HepG2 (cell line): Measurements from ENCODE around the gene STN1. TPM values are rescaled to one million over a fixed set of nuclear protein-coding genes. Genes with fewer than 3 reads are reported as not detected.

Experiments
- AHR ChIP-seq: IDR thresholded peaks from 2 replicates; pipeline ENCODE4 v1.6.1; 2018; ENCODE audit warnings: missing genetic modification reagents, missing compliant biosample characterization
- DMAP1 ChIP-seq: IDR thresholded peaks from 2 replicates; pipeline ENCODE4 v1.6.1; 2016
- ELF4 ChIP-seq: sonication (generic); formaldehyde crosslinking; IDR thresholded peaks from 2 replicates; pipeline ENCODE4 v1.5.0; 2020; ENCODE audit warnings: missing genetic modification reagents, mild to moderate bottlenecking, moderate library complexity, borderline replicate concordance
- GABPB1 ChIP-seq: IDR thresholded peaks from 2 replicates; pipeline ENCODE4 v1.6.1; 2016; ENCODE audit warnings: mild to moderate bottlenecking, missing genetic modification reagents, moderate library complexity, missing compliant biosample characterization
- GFI1 ChIP-seq: sonication (generic); formaldehyde crosslinking; IDR thresholded peaks from 2 replicates; pipeline ENCODE4 v1.5.0; 2020; ENCODE audit warnings: missing genetic modification reagents, mild to moderate bottlenecking, borderline replicate concordance
- HNRNPUL1 ChIP-seq: fragments of 200-400 bp; formaldehyde crosslinking; IDR thresholded peaks from 2 replicates; pipeline ENCODE4 v1.6.1; 2017; ENCODE audit warnings: low read depth, mild to moderate bottlenecking, low read length, moderate library complexity
- HOXA5 ChIP-seq: sonication (generic); formaldehyde crosslinking; IDR thresholded peaks from 2 replicates; pipeline ENCODE4 v1.4.0; 2020; ENCODE audit warnings: missing genetic modification reagents
- IRF2 ChIP-seq: IDR thresholded peaks from 2 replicates; pipeline ENCODE4 v1.6.1; 2018; ENCODE audit warnings: missing genetic modification reagents, missing compliant biosample characterization
- KMT2A ChIP-seq: sonication (generic); formaldehyde crosslinking; IDR thresholded peaks from 2 replicates; pipeline ENCODE4 v1.4.0; 2020; ENCODE audit warnings: missing genetic modification reagents
- MAFF ChIP-seq: IDR thresholded peaks from 2 replicates; pipeline ENCODE4 v1.6.1; 2011; ENCODE audit warnings: low read depth, low read length, improper control_type of control experiment
- NR2F1 ChIP-seq, 2 experiments: fragments of 450-650 bp in 1 of 2; formaldehyde crosslinking in 1 of 2; IDR thresholded peaks; 2 replicates each; pipeline versions ENCODE4 v1.5.0 to v1.6.1; 2016 to 2020; ENCODE audit warnings: mild to moderate bottlenecking in 1 of 2, missing compliant biosample characterization in 1 of 2, missing genetic modification reagents in 1 of 2, moderate library complexity in 1 of 2
- POGZ ChIP-seq: sonication (generic); formaldehyde crosslinking; IDR thresholded peaks from 2 replicates; pipeline ENCODE4 v1.4.0; 2020; ENCODE audit warnings: mild to moderate bottlenecking, missing genetic modification reagents
- PPARG ChIP-seq: conservative IDR thresholded peaks from 2 replicates; pipeline ENCODE4 v1.6.1; 2016; ENCODE audit warnings: missing biosample characterization, missing genetic modification reagents
- RBM22 ChIP-seq: fragments of 200-400 bp; formaldehyde crosslinking; optimal IDR thresholded peaks from 2 replicates; pipeline ENCODE3; 2017; ENCODE audit warnings: mild to moderate bottlenecking, low read length, moderate library complexity
- SMC3 ChIP-seq: IDR thresholded peaks from 2 replicates; pipeline ENCODE4 v1.6.1; 2011; ENCODE audit warnings: low read length, improper control_type of control experiment
- TAF1 ChIP-seq: sonication (generic); formaldehyde crosslinking; IDR thresholded peaks from 2 replicates; pipeline ENCODE4 v1.4.0; 2020; ENCODE audit warnings: missing genetic modification reagents
- TSC22D2 ChIP-seq: sonication (generic); formaldehyde crosslinking; IDR thresholded peaks from 2 replicates; pipeline ENCODE4 v1.5.1; 2020; ENCODE audit warnings: missing genetic modification reagents, mild to moderate bottlenecking, borderline replicate concordance
- ZBTB7B ChIP-seq: sonication (generic); formaldehyde crosslinking; IDR thresholded peaks from 2 replicates; pipeline ENCODE4 v1.4.0; 2020; ENCODE audit warnings: missing genetic modification reagents
- ZBTB8A ChIP-seq: sonication (generic); formaldehyde crosslinking; IDR thresholded peaks from 2 replicates; pipeline ENCODE4 v1.4.0; 2020; ENCODE audit warnings: mild to moderate bottlenecking, low read depth, missing genetic modification reagents, borderline replicate concordance
- ZMAT3 ChIP-seq: sonication (generic); formaldehyde crosslinking; conservative IDR thresholded peaks from 2 replicates; pipeline ENCODE4 v1.7.0; 2021; ENCODE audit warnings: missing genetic modification reagents
- ZNF296 ChIP-seq: sonication (generic); formaldehyde crosslinking; conservative IDR thresholded peaks from 2 replicates; pipeline ENCODE4 v1.5.0; 2020; ENCODE audit warnings: mild to moderate bottlenecking, missing genetic modification reagents
- ZNF335 ChIP-seq: sonication (generic); formaldehyde crosslinking; IDR thresholded peaks from 2 replicates; pipeline ENCODE4 v1.4.0; 2020; ENCODE audit warnings: missing genetic modification reagents
- ZNF567 ChIP-seq: sonication (generic); formaldehyde crosslinking; IDR thresholded peaks from 2 replicates; pipeline ENCODE4 v1.8.1; 2023; ENCODE audit warnings: mild to moderate bottlenecking, missing genetic modification reagents, borderline replicate concordance
- ZNF878 ChIP-seq: sonication (generic); formaldehyde crosslinking; IDR thresholded peaks from 2 replicates; pipeline ENCODE4 v1.8.1; 2023; ENCODE audit warnings: mild to moderate bottlenecking, missing genetic modification reagents, moderate library complexity
- polyA plus RNA-seq, 8 experiments: library from polyadenylated mRNA; depleted of rRNA in 3 of 8; stranded (reverse) in 7 of 8; unstranded in 1 of 8; fragments of >200 nt; fragmentation: Illumina TruSeq in 4 of 8; extraction: Trizol in 4 of 8; gene quantifications; 2 replicates each; pipeline versions ENCODE4 v1.2.1 to v1.2.3, GENCODE V29; 2011 to 2016; ENCODE audit warnings: low read depth in 4 of 8, missing spikeins in 1 of 8, mixed read lengths in 1 of 8; ENCODE audit not compliant: insufficient read depth in 1 of 8
- total RNA-seq, 5 experiments: library from RNA; depleted of rRNA; stranded (reverse); fragments of >200 nt; fragmentation: Illumina TruSeq; extraction: Trizol; gene quantifications; 2 replicates each; pipeline ENCODE4 v1.2.3, GENCODE V29; 2016; ENCODE audit warnings: low read depth in 1 of 5
- TF ChIP-seq, protein P1 (sequence below): sonication (generic); formaldehyde crosslinking; IDR thresholded peaks from 2 replicates; pipeline ENCODE4 v1.9.0; 2022; ENCODE audit warnings: missing genetic modification reagents, mild to moderate bottlenecking, borderline replicate concordance
- TF ChIP-seq, protein P2 (sequence below): sonication (generic); formaldehyde crosslinking; IDR thresholded peaks from 2 replicates; pipeline ENCODE4 v1.8.0; 2022; ENCODE audit warnings: missing genetic modification reagents, mild to moderate bottlenecking, borderline replicate concordance
- TF ChIP-seq, protein P3 (sequence below): sonication (generic); formaldehyde crosslinking; conservative IDR thresholded peaks from 2 replicates; pipeline ENCODE4 v1.4.0; 2020; ENCODE audit warnings: missing genetic modification reagents

STN1 gene
- total and polyA plus RNA-seq, 2 of the 13 experiments (the other 11 are each of a cell fraction or from before 2014, with no cell fraction given), result 17.6 to 22.7 TPM

DNA sequence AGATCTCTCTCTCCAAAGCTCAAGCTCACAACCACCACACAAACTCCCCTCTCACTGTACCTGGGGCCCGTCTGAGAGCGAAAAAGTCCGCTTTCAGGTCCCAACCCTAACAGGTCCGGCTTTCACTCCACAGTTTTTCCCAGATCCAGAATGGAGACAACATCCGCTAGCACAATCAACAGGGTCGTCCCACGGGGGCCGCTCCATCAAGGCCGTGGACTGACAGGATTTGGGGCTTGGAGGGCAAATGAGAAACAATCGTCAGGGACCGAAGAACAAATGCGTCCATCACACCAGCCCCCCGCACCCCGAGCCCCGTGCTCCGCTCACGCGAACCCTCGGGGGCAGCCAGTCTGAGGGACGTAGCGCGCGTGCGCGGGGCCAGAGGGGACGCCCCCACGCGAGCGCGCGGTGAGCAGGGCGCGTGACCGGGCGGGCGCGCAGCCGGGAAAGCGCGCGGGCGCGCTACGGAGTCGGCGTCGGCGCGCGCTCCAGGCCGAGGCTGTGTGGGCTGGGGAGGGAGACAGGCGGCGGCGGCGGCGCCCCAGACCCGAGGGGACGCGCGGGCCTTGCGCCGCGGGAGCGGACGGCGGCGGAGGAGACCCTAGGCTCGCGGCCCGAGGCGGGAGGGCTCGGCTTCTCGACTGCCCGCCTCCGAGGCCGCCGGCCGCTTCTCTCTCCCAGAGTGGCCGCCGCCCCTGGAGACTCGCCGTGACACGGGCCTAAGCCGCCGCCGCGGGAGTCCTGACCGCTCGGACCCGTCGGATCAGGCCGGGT, 48.9 kb upstream of the STN1 start, which contains the start of gene SLK (continued):
- TF ChIP-seq KMT2A (CRISPR knock-in tag) (0 out of 2 replicates have a peak, but pooled peaks have one; percentile 64), DMAP1 (CRISPR knock-in tag) (peak; percentile 38; the same call in 1 of the 2 replicates), ZNF335 (CRISPR knock-in tag) (no peak), ELF4 (no peak), GFI1 (CRISPR knock-in tag) (no peak), HOXA5 (CRISPR knock-in tag) (no peak), GABPB1 (CRISPR knock-in tag) (peak; percentile 47), NR2F1 (CRISPR knock-in tag; IDR thresholded peaks at IDR 0.05) (peak in 1 of 2 experiments; percentile 20; a peak in 1 of 4 replicates), ZNF296 (CRISPR knock-in tag) (no peak), PPARG (CRISPR knock-in tag) (no peak), TSC22D2 (CRISPR knock-in tag) (no peak), AHR (CRISPR knock-in tag) (0 out of 2 replicates have a peak, but pooled peaks have one; percentile 42), ZMAT3 (CRISPR knock-in tag) (0 out of 2 replicates have a peak, but pooled peaks have one; percentile 41), IRF2 (0 out of 2 replicates have a peak, but pooled peaks have one; percentile 19), TAF1 (CRISPR knock-in tag) (peak; percentile 46; the same call in 1 of the 2 replicates), MAFF (no peak), ZNF878 (CRISPR knock-in tag) (no peak), HNRNPUL1 (no peak), RBM22 (no peak), POGZ (CRISPR knock-in tag) (no peak), ZBTB8A (CRISPR knock-in tag) (no peak), ZNF567 (CRISPR knock-in tag) (no peak), ZBTB7B (CRISPR knock-in tag) (peak; percentile 49; the same call in 1 of the 2 replicates), SMC3 (no peak)
- TF ChIP-seq, protein P1, sequence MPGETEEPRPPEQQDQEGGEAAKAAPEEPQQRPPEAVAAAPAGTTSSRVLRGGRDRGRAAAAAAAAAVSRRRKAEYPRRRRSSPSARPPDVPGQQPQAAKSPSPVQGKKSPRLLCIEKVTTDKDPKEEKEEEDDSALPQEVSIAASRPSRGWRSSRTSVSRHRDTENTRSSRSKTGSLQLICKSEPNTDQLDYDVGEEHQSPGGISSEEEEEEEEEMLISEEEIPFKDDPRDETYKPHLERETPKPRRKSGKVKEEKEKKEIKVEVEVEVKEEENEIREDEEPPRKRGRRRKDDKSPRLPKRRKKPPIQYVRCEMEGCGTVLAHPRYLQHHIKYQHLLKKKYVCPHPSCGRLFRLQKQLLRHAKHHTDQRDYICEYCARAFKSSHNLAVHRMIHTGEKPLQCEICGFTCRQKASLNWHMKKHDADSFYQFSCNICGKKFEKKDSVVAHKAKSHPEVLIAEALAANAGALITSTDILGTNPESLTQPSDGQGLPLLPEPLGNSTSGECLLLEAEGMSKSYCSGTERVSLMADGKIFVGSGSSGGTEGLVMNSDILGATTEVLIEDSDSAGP (CRISPR knock-in tag), result no peak
- TF ChIP-seq, protein P2, sequence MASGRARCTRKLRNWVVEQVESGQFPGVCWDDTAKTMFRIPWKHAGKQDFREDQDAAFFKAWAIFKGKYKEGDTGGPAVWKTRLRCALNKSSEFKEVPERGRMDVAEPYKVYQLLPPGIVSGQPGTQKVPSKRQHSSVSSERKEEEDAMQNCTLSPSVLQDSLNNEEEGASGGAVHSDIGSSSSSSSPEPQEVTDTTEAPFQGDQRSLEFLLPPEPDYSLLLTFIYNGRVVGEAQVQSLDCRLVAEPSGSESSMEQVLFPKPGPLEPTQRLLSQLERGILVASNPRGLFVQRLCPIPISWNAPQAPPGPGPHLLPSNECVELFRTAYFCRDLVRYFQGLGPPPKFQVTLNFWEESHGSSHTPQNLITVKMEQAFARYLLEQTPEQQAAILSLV (CRISPR knock-in tag), result peak; percentile 80; the same call in 1 of the 2 replicates
- TF ChIP-seq, protein P3, sequence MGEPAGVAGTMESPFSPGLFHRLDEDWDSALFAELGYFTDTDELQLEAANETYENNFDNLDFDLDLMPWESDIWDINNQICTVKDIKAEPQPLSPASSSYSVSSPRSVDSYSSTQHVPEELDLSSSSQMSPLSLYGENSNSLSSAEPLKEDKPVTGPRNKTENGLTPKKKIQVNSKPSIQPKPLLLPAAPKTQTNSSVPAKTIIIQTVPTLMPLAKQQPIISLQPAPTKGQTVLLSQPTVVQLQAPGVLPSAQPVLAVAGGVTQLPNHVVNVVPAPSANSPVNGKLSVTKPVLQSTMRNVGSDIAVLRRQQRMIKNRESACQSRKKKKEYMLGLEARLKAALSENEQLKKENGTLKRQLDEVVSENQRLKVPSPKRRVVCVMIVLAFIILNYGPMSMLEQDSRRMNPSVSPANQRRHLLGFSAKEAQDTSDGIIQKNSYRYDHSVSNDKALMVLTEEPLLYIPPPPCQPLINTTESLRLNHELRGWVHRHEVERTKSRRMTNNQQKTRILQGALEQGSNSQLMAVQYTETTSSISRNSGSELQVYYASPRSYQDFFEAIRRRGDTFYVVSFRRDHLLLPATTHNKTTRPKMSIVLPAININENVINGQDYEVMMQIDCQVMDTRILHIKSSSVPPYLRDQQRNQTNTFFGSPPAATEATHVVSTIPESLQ (CRISPR knock-in tag), result no peak
